Measurements from ENCODE around the gene FA2H.

- TF ChIP-seq CTCF (IDR thresholded peaks at IDR 0.05 in 2 of 3, conservative IDR thresholded peaks at IDR 0.05 in 1 of 3; ENCODE audit: control insufficient read depth in 2 of 3, extremely low read depth in 1 of 3, insufficient read depth in 1 of 3, low read depth in 3 of 3, low read length in 3 of 3), result no peak
- TF ChIP-seq, protein P1, sequence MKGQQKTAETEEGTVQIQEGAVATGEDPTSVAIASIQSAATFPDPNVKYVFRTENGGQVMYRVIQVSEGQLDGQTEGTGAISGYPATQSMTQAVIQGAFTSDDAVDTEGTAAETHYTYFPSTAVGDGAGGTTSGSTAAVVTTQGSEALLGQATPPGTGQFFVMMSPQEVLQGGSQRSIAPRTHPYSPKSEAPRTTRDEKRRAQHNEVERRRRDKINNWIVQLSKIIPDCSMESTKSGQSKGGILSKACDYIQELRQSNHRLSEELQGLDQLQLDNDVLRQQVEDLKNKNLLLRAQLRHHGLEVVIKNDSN (IDR thresholded peaks at IDR 0.05; ENCODE audit: borderline replicate concordance, extremely low read length, insufficient read depth, low read depth, low read length), result no peak
- TF ChIP-seq HDAC6 (IDR thresholded peaks at IDR 0.05; ENCODE audit: unreplicated experiment), result no peak
- no peak for TF ChIP-seq IKZF2 (IDR thresholded peaks at IDR 0.05)
- TF ChIP-seq MTA3 (IDR thresholded peaks at IDR 0.05; ENCODE audit: borderline replicate concordance, low read length), result no peak
- TF ChIP-seq, protein P2, sequence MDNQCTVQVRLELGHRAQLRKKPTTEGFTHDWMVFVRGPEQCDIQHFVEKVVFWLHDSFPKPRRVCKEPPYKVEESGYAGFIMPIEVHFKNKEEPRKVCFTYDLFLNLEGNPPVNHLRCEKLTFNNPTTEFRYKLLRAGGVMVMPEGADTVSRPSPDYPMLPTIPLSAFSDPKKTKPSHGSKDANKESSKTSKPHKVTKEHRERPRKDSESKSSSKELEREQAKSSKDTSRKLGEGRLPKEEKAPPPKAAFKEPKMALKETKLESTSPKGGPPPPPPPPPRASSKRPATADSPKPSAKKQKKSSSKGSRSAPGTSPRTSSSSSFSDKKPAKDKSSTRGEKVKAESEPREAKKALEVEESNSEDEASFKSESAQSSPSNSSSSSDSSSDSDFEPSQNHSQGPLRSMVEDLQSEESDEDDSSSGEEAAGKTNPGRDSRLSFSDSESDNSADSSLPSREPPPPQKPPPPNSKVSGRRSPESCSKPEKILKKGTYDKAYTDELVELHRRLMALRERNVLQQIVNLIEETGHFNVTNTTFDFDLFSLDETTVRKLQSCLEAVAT (IDR thresholded peaks at IDR 0.05), result no peak
- no peak for TF ChIP-seq POLR2A (IDR thresholded peaks at IDR 0.05; ENCODE audit: low read depth, low read length)
- TF ChIP-seq POLR2AphosphoS5 (IDR thresholded peaks at IDR 0.05; ENCODE audit: low read length), result no peak
- no peak for TF ChIP-seq MXI1 (IDR thresholded peaks at IDR 0.05; ENCODE audit: low read depth, low read length)
- TF ChIP-seq YY1 (IDR thresholded peaks at IDR 0.05; ENCODE audit: low read depth, low read length), result no peak
Observed at GRCh38 chr16:74710401-74710800, 64.2 kb downstream of the FA2H start.
